ENCODE data around the gene CARNS1. TPM values are rescaled to one million over a fixed set of nuclear protein-coding genes. Genes with fewer than 3 reads are reported as not detected.

CARNS1 gene
- total and polyA plus RNA-seq, 9 of the 15 experiments (the other 6 are each of a cell fraction or from before 2014, with no cell fraction given) = 0.01 to 0.18 (median 0.06) TPM; not detected in 3

- Histone ChIP-seq H3K27me3 (ENCODE audit: control insufficient read depth in 2 of 2, insufficient read depth in 2 of 2, low read length in 2 of 2) (no peaks in the 10 kb centered on the region), H3K36me3 (ENCODE audit: control insufficient read depth, insufficient read depth, low read length) (peaks cover 68% of the 10 kb centered on the region), H3K9me1 (ENCODE audit: control insufficient read depth, insufficient read depth, low read length) (peaks cover 3% of the 10 kb centered on the region), H2AFZ (ENCODE audit: low read depth, low read length) (no peak overlapping the region), H3K9me3 (replicated peaks; ENCODE audit: control insufficient read depth, insufficient read depth, low read depth, low read length) (no peaks in the 10 kb centered on the region), H3K4me2 (ENCODE audit: insufficient read depth, low read length) (no peak overlapping the region), H3K4me1 (replicated peaks in 1 of 2; ENCODE audit: control insufficient read depth in 2 of 2, insufficient read depth in 2 of 2, low read length in 2 of 2) (peaks cover 14 to 79% of the 10 kb centered on the region in 2 experiments; a peak in 4 of 5 replicates), H3K4me3 (no peak overlapping the region), H4K20me1 (replicated peaks; ENCODE audit: control insufficient read depth, insufficient read depth, low read length) (peaks cover 4% of the 10 kb centered on the region; the same call in 1 of the 2 replicates), H3K9ac (ENCODE audit: insufficient read depth in 1 of 2, low read depth in 2 of 2, low read length in 2 of 2) (peak overlapping the region in 1 of 2 experiments; percentile 65; a peak in 1 of 4 replicates), H3K79me2 (ENCODE audit: control insufficient read depth, insufficient read depth, low read length) (peaks cover 34% of the 10 kb centered on the region), H3K27ac (ENCODE audit: extremely low read depth, low read depth, low read length) (no peak overlapping the region)
- WGBS (ENCODE audit: insufficient coverage, low coverage, missing lambda C conversion rate) = 85% methylated on average over 12 of the region's 19 CpGs
- FAIRE-seq = no peak
- intact Hi-C loops (cut with micrococcal nuclease) = no loop called here
- in situ Hi-C loops (cut with MboI) = no loop called here
- POLR2A ChIA-PET = interaction anchor here (0.6 to 1.4 kb wide), 4 partner anchors 13 to 358 kb away, joined by 3 to 5 read pairs (median 4); partner anchors contain the start of gene POLD4
- CTCF ChIA-PET (ENCODE audit: low intra/inter-chr PET ratio) = no interaction called here
- peak in 1 of 4 experiments; percentile 10 for DNase-seq (ENCODE audit: extremely low read depth in 1 of 4, low spot score in 3 of 4)
- BruUV-seq (replicated peaks) = no TSS peak
- ATAC-seq = no peak
- TF ChIP-seq XRCC5 (IDR thresholded peaks at IDR 0.05; ENCODE audit: low read depth, low read length) (no peak), FOSL1 (tag; conservative IDR thresholded peaks at IDR 0.05) (no peak), C11orf30 (IDR thresholded peaks at IDR 0.05; ENCODE audit: low read depth) (peak; percentile 66; the same call in 1 of the 2 replicates), CBX1 (IDR thresholded peaks at IDR 0.05; ENCODE audit: low read depth) (no peak), MAX (CRISPR knock-in tag; IDR thresholded peaks at IDR 0.05) (0 out of 2 replicates have a peak, but pooled peaks have one; percentile 14), KAT8 (IDR thresholded peaks at IDR 0.05; ENCODE audit: low read depth) (no peak), ASH1L (IDR thresholded peaks at IDR 0.05; ENCODE audit: borderline replicate concordance, low read depth, partially characterized antibody) (no peak), RFX1 (IDR thresholded peaks at IDR 0.05) (no peak), ETV5 (CRISPR knock-in tag; IDR thresholded peaks at IDR 0.05; ENCODE audit: low read depth) (no peak), MAFK (IDR thresholded peaks at IDR 0.05; ENCODE audit: low read length) (peak; percentile 44; the same call in 1 of the 2 replicates), E2F6 (IDR thresholded peaks at IDR 0.05; ENCODE audit: borderline replicate concordance in 1 of 2, extremely low read depth in 1 of 2, insufficient read depth in 1 of 2, insufficient read length in 1 of 2, low read depth in 1 of 2, low read length in 1 of 2, poor library complexity in 1 of 2, severe bottlenecking in 1 of 2) (no peak), KDM2B (CRISPR knock-in tag; IDR thresholded peaks at IDR 0.05) (no peak), ATF1 (CRISPR knock-in tag; IDR thresholded peaks at IDR 0.05) (no peak; the same call in 1 of the 2 replicates), ATF1 (tag; IDR thresholded peaks at IDR 0.05) (no peak), GATAD2A (IDR thresholded peaks at IDR 0.05) (no peak), PRPF4 (IDR thresholded peaks at IDR 0.05; ENCODE audit: insufficient read depth, low read depth, low read length, poor library complexity, severe bottlenecking) (no peak), CHD4 (IDR thresholded peaks at IDR 0.05; ENCODE audit: insufficient read depth, insufficient replicate concordance, low read depth, low read length, poor library complexity, severe bottlenecking) (no peak), ZNF696 (CRISPR knock-in tag; conservative IDR thresholded peaks at IDR 0.05) (no peak), POLR2AphosphoS2 (IDR thresholded peaks at IDR 0.05; ENCODE audit: low read length) (peak; percentile 27; the same call in 1 of the 2 replicates), ZNF232 (CRISPR knock-in tag; IDR thresholded peaks at IDR 0.05) (no peak)
Observed at GRCh38 chr11:67395555-67396258, 19.8 kb upstream of the CARNS1 start.

Data from K562 (cell line).